Inferior parietal cortex (tissue), 1 donor: ENCODE measurements around the gene PLCH2.

Experiments used
- DNase-seq: peaks from one replicate; pipeline ENCODE4 v3.0.0-alpha.2; 2016; ENCODE audit errors: extremely low spot score

PLCH2 gene

GRCh38 chr1:2528966-2529783, 53.1 kb downstream of the PLCH2 start:
- peak; percentile 12 for DNase-seq

GRCh38 chr1:2529784-2530512, 53.9 kb downstream of the PLCH2 start, which contains the start of gene HES5:
Gene HES5, minus strand, starts transcription at chr1:2530263. Its CDS starts 99 bp downstream, at chr1:2530164.
- DNase-seq: no peak

- no peak for DNase-seq
Measured at GRCh38 chr1:2530513-2531361, 54.6 kb downstream of the PLCH2 start.

- no peak for DNase-seq
Measured at GRCh38 chr1:2532485-2533160, 56.5 kb downstream of the PLCH2 start.

- no peak for DNase-seq
Measured at GRCh38 chr1:2533365-2533764, 57.3 kb downstream of the PLCH2 start.

- DNase-seq: no peak
Measured at GRCh38 chr1:2534315-2534686, 58.2 kb downstream of the PLCH2 start.

- no peak for DNase-seq
Measured at GRCh38 chr1:2534687-2535441, 58.8 kb downstream of the PLCH2 start.

- DNase-seq: no peak
Measured at GRCh38 chr1:2535455-2535854, 59.4 kb downstream of the PLCH2 start.

GRCh38 chr1:2535981-2536380, 59.9 kb downstream of the PLCH2 start:
- no peak for DNase-seq

- no peak for DNase-seq
Measured at GRCh38 chr1:2537784-2538115, 61.7 kb downstream of the PLCH2 start.

- no peak for DNase-seq
Measured at GRCh38 chr1:2538376-2538775, 62.3 kb downstream of the PLCH2 start.

GRCh38 chr1:2538872-2539271, 62.8 kb downstream of the PLCH2 start:
- DNase-seq: no peak

GRCh38 chr1:2539312-2539907, 63.3 kb downstream of the PLCH2 start:
- DNase-seq: no peak

GRCh38 chr1:2540816-2541492, 64.9 kb downstream of the PLCH2 start:
- DNase-seq: no peak

GRCh38 chr1:2541619-2542245, 65.6 kb downstream of the PLCH2 start:
- DNase-seq: peak; percentile 23

GRCh38 chr1:2542246-2542915, 66.3 kb downstream of the PLCH2 start:
- no peak for DNase-seq

- peak; percentile 43 for DNase-seq
Measured at GRCh38 chr1:2543543-2544092, 67.5 kb downstream of the PLCH2 start.

GRCh38 chr1:2544093-2544874, 68.2 kb downstream of the PLCH2 start:
- no peak for DNase-seq
